Gastroesophageal sphincter (tissue), 3 donors: ENCODE results near the gene CFTR.

ENCODE experiments used
- CTCF ChIP-seq, 4 experiments: fragments of 200-600 bp in 2 of 4; fragments of 450-650 bp in 2 of 4; sonication (generic) in 1 of 4; IDR thresholded peaks; one replicate each; pipeline ENCODE4 v1.5.1; 2017 to 2019; ENCODE audit warnings: antibody characterized with exemption in 4 of 4, mild to moderate bottlenecking in 2 of 4, moderate library complexity in 2 of 4
- EP300 ChIP-seq: sonication (generic); formaldehyde crosslinking; IDR thresholded peaks from one replicate; pipeline ENCODE4 v1.6.1; 2017; ENCODE audit warnings: antibody characterized with exemption, mild to moderate bottlenecking
- POLR2A ChIP-seq, 2 donors: fragments of 450-650 bp; IDR thresholded peaks; one replicate each; pipeline ENCODE4 v1.6.1; 2017; ENCODE audit warnings: antibody characterized with exemption in 2 of 2, mild to moderate bottlenecking in 2 of 2, moderate library complexity in 1 of 2
- POLR2AphosphoS5 ChIP-seq: sonication (generic); formaldehyde crosslinking; IDR thresholded peaks from one replicate; pipeline ENCODE4 v1.6.1; 2017; ENCODE audit warnings: antibody characterized with exemption

- TF ChIP-seq CTCF (IDR thresholded peaks at IDR 0.05) (no peak), POLR2AphosphoS5 (no peak), EP300 (no peak), POLR2A (IDR thresholded peaks at IDR 0.05) (no peak)
Measured at GRCh38 chr7:117548035-117548434, 68.2 kb downstream of the CFTR start.
